Measurements from ENCODE around the gene FZR1.

DNA sequence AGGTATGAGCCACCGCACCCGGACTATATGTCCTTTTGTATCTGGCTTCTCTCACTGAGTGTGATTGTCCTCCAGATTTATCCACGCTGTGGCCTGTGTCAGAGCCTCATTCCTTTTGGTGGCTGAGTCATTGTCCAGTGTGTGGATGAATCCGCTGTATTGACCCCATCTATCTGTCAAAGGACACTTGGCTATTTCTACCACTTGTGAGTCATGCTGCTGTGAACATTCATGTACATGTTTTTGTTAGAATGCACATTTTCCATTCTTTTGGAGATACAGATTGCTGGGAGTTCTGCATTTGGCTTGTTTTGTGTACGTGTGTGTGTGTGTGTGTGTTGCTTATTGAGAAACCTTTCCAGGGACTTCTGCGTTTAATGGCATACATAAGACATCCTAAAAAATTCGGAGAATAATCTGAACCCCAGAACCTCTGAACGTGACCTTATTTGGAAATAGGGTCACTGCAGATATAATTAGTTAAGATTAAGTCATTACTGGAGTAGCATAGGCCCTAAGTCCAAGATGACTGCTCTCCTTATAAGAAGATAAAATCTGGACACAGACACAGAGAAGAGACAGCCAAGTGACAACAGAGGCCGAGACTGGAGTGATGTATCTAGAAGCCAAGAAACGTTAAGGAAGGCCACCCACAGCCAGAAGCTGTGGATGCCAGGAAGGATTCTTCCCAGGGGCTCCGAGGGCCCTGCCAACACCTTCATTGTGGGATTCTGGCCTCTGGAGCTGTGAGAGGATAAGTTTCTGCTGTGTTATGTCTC lies 74.2 kb downstream of the FZR1 start:
- TF ChIP-seq, protein P1, sequence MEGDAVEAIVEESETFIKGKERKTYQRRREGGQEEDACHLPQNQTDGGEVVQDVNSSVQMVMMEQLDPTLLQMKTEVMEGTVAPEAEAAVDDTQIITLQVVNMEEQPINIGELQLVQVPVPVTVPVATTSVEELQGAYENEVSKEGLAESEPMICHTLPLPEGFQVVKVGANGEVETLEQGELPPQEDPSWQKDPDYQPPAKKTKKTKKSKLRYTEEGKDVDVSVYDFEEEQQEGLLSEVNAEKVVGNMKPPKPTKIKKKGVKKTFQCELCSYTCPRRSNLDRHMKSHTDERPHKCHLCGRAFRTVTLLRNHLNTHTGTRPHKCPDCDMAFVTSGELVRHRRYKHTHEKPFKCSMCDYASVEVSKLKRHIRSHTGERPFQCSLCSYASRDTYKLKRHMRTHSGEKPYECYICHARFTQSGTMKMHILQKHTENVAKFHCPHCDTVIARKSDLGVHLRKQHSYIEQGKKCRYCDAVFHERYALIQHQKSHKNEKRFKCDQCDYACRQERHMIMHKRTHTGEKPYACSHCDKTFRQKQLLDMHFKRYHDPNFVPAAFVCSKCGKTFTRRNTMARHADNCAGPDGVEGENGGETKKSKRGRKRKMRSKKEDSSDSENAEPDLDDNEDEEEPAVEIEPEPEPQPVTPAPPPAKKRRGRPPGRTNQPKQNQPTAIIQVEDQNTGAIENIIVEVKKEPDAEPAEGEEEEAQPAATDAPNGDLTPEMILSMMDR (IDR thresholded peaks at IDR 0.05 in 8 of 11, conservative IDR thresholded peaks at IDR 0.05 in 3 of 11) = no peak
- TF ChIP-seq POLR2A (IDR thresholded peaks at IDR 0.05) = no peak

Data from spleen (tissue), 7 donors.